ENCODE results near the gene PYGO2.

Gene PYGO2

DNA sequence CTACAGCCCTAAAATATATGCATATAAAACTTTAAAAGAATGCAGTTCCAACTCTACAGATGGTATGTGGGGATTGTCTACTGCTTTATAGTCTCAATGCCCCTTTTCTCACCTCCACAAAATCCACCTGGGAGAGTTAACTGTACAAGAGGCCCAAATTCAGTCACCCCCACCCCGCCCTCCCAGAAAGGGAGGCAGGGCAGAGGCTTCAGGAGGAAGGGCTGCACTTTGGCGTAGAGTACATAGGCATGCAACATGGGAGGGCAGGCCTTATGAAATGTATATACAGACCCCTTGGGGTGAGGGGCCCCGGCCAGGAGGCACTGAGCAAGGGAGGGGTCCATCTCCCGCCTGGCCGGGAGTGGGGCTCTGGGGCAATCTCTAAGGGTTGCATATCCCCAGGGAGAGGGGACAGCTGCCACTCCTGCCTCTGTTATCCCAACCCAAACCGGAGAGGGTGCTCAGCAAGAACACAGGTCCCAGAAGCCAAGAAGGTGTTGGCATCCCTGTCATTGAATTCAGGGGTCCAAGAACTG, 1.3 kb upstream of the PYGO2 start:
- H3K36me3 Mint-ChIP-seq = peaks cover 41% of the 10 kb centered on the region
- peak overlapping the region; percentile 86 for H3K4me3 Mint-ChIP-seq

DNA sequence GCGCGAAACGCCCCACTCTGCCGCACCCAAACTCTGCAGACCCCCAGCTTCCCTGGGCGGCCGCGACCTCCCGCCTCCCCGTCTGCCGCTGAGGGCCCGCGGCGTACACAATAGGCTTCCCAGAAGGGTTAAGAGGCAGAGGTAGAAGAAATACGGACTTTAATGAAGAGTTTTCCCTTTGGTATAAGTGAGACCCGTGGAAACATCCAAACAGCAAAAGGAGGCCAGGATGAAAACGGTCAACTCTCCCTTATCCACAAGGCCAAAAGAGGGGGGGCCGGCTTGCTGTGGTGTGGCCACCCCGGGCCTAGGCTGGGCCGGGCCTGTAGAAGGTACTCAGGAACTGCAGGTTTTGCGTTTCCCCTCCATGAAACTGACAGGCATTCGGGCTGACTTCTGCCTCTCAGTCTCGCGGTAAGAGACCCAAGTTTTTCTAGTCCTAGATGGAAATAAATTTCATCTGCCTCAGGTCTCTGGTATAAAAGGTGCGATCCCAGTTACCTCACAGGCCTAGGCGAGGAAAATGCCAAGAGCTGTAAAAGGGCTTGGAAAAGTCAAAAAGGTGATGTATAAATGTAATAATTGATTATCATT, 671 bp upstream of the PYGO2 start:
- Mint-ChIP-seq H3K27me3 (no peaks in the 10 kb centered on the region), H3K4me1 (peaks cover 43% of the 10 kb centered on the region), H3K27ac (peak overlapping the region; percentile 91), H3K4me3 (peak overlapping the region; percentile 86), H3K9me3 (no peaks in the 10 kb centered on the region), H3K36me3 (peaks cover 36% of the 10 kb centered on the region)
- peak; percentile 44 for ATAC-seq

More for the DNA sequence above, 1.3 kb upstream of the PYGO2 start:
- ATAC-seq = no peak
- Mint-ChIP-seq H3K9me3 (no peaks in the 10 kb centered on the region), H3K27me3 (no peaks in the 10 kb centered on the region), H3K27ac (peak overlapping the region; percentile 91), H3K4me1 (peaks cover 43% of the 10 kb centered on the region)

DNA sequence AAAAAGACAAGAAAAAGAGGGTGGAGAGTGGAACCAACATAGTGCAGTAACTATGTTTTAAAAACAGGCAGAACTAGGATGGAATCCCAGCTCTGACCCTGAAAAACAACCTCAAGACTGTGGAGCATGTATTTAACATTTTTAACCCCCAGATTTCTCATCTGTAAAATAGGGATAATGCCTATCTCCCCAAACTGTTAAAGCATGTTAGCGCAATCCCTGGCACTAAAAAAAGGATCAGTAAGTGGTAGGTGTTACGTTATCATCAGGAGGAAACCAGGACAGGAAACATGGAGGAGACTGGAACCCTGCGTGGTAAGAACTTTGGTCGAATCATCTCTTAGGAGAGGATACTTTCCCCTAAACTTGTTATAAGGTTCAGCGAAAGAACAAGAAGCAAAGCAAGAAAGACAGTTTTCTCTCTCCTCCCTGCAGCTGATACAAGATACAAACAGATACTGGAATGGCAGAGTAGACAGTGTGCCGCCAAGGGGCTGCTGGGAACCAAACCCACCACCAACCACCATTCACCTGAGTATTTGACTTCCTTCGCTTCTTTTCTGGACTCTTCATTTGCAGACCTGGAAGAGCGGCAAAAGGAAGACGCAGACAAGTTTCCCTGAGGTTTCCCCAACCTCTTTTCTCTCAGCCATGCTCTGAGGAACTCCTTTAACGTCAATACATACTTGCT, 991 bp downstream of the PYGO2 start:
- peak overlapping the region; percentile 91 for H3K27ac Mint-ChIP-seq
- peaks cover 57% of the 10 kb centered on the region for H3K4me1 Mint-ChIP-seq
- H3K4me3 Mint-ChIP-seq = peak overlapping the region; percentile 88
- H3K9me3 Mint-ChIP-seq = no peaks in the 10 kb centered on the region
- H3K36me3 Mint-ChIP-seq = peaks cover 28% of the 10 kb centered on the region
- no peak for ATAC-seq
- no peaks in the 10 kb centered on the region for H3K27me3 Mint-ChIP-seq

DNA sequence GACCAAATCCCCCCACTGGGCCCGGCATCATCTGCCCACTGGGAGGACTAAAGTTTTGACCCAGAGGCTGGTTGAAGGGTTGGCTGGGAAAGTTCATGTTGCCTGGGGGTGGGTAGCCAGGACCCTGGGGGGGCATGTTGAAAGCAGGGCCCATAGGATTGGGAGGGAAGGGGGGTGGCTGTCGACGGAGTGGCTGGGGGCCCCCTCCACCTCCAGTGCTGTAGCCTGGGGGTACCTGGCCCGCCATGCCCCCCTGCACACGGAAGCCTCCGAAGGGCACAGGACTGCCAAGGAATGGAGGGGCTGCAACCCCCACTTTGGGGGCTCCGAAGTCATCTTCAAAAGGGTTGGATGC, 2.2 kb downstream of the PYGO2 start:
- H3K27me3 Mint-ChIP-seq = no peaks in the 10 kb centered on the region
- H3K4me1 Mint-ChIP-seq = peaks cover 68% of the 10 kb centered on the region
- no peak overlapping the region for H3K4me3 Mint-ChIP-seq
- no peaks in the 10 kb centered on the region for H3K9me3 Mint-ChIP-seq
- peak overlapping the region; percentile 17 for H3K27ac Mint-ChIP-seq
- H3K36me3 Mint-ChIP-seq = peaks cover 22% of the 10 kb centered on the region
- ATAC-seq = no peak

DNA sequence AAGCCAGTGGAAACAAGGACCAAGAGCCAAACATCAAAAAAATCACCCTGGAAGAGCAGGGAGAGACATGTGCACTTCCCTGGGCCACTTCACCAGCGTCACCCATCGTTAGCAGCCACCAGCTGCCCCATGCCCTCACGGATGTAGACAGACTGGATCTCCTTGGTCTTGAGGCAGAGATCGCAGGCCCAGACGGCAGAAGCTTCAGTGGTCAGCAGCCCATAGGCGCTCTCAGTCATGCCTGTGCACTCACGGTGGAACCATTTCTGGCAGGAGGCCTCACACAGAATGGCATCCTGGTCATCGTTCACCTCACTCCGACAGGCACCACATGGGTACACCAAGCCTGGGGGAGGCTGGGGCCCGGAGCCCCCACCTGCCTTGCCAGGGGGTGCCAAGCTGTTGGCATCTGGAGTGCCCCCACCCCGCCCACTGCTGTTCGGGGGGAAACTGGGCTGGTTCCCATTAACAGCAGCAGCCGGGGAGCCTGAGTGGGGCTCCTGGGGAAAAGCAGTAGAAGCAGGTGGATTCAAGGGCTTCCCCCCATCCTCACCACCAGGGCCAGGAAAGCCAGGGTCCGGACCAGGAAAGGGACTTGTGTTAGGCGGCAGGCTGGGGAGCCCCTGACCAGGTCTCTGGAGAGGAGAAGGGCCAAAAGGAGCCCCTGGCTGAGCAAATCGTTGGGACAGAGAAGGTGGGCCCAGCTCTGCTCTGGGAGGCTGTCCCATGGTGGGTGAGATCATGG, 2.7 kb downstream of the PYGO2 start:
- Mint-ChIP-seq H3K27ac (peak overlapping the region; percentile 17), H3K4me1 (peaks cover 70% of the 10 kb centered on the region), H3K9me3 (no peaks in the 10 kb centered on the region), H3K36me3 (peaks cover 19% of the 10 kb centered on the region), H3K27me3 (no peaks in the 10 kb centered on the region), H3K4me3 (no peak overlapping the region)
- ATAC-seq = no peak

DNA sequence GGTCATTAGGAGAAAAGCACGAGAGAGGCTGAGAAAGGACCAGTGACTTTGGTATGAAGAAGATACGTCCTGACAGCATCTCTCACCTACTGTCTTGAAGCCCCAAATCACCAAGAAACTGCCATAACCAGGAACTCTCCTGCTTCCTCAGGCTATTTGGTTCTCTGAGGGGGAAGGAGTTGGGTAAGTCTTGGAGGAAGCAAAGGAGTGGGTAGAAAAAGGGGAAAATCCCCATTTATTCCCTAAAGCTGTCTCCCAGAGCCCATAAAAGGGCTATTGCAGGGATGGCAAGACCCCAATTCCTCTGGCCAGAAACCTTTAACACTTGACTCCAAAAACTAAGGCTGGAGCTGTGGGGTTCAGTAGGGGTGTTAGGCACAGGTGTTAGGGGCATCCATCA, 3.5 kb downstream of the PYGO2 start:
- H3K9me3 Mint-ChIP-seq = no peaks in the 10 kb centered on the region
- H3K27me3 Mint-ChIP-seq = no peaks in the 10 kb centered on the region
- no peak for ATAC-seq
- peaks cover 11% of the 10 kb centered on the region for H3K36me3 Mint-ChIP-seq
- H3K4me3 Mint-ChIP-seq = no peak overlapping the region
- peaks cover 70% of the 10 kb centered on the region for H3K4me1 Mint-ChIP-seq
- no peak overlapping the region for H3K27ac Mint-ChIP-seq

DNA sequence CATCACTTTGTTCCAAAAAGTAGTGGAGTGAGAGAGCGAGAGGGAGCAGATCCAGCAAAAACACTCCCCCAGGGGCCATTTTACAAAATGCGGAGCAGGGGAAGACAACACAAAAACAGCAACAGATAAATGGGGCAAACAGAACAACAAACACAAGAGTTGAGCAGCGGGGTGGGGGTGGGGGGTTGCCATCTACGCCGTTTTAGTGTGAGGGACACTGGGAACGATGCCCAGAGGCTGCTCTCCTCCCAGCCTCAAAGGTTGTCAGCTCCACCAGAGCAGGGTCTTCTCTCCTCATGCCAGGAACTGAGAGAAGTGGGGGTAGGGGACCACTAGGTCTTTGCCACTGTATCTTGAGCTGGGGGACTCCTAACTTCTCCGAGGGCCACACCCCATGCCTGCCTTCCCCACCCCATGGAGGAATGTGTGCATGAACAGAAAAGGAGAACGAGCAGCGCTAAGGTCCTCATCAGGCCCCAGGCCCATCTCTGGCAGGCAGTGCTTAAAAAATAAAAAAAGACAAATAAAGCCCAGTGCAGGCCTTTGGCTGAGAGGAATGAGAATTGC, 4.4 kb downstream of the PYGO2 start:
- no peak overlapping the region for H3K4me3 Mint-ChIP-seq
- no peak for ATAC-seq
- H3K36me3 Mint-ChIP-seq = peaks cover 10% of the 10 kb centered on the region
- no peaks in the 10 kb centered on the region for H3K27me3 Mint-ChIP-seq
- H3K9me3 Mint-ChIP-seq = no peaks in the 10 kb centered on the region
- H3K27ac Mint-ChIP-seq = peak overlapping the region; percentile 91
- peaks cover 70% of the 10 kb centered on the region for H3K4me1 Mint-ChIP-seq

DNA sequence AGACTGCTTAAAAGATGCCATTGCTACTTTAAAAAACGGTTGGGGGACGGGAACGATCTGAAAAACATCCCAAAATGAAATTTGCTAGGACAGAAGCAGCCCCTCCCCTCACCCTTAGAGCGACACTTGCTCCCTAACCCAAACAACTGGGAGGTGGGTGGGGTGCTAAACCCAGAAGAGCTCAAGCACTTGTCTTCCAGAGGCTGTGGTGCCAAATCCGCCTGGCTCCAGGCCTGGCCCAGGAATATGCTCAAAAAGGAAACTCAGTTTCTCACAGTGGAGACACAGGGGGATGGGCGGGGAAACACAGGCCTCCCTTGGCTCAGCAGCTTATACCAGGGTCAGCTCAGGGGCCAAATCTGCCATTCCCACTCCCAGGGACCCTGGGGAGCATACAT, 5.0 kb downstream of the PYGO2 start:
- ATAC-seq = no peak
- Mint-ChIP-seq H3K36me3 (peaks cover 10% of the 10 kb centered on the region), H3K4me1 (peaks cover 75% of the 10 kb centered on the region), H3K27me3 (no peaks in the 10 kb centered on the region), H3K9me3 (no peaks in the 10 kb centered on the region), H3K4me3 (peak overlapping the region; percentile 92), H3K27ac (peak overlapping the region; percentile 91)

DNA sequence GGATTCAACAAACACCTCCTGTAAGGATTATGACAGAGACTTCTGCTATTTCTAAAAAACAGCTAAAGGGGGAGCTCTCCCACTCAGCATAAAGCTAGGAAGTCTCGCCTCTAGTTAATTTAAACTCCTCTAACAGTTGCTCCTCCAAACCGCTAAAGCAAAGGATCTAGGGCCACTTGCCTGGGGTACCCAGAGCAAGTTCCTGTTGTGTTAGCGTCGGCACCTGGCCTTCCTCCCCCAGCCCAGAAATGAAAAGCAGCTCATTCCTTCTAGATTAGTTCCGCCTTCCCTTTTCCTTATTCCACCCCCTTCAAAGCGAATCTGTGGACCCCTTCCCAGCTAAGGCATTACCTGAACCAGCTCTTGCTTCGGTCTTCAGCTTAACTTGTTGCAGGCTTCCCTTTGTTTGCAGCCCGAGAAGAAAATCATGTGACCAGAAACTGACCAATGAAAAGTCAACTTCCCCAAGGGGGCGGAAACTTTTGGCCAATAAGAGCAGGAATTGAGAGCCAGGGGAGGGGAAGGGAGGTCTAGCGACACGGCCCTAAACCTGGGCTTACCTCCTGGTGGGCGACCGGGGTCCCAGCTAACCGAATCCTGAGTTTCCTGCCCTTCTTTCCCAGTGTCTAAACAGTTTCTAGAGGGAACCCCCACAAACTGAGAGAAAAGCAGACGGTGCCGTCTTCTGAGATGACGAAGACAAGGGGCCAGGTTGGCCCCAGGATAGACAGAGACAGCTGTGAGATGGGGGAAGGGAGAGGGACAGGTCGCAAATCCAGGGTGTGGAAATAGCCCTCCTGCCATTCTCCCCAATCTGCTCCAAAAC, 5.7 kb downstream of the PYGO2 start, which contains the start of gene PBXIP1:
Gene PBXIP1, minus strand, starts transcription at position 382 of the 826 bp plus-strand sequence. CDS start 2,378 bp downstream, outside the sequence.
- H3K27me3 Mint-ChIP-seq = no peaks in the 10 kb centered on the region
- H3K27ac Mint-ChIP-seq = peak within 1 kb of the TSS; percentile 91
- H3K9me3 Mint-ChIP-seq = no peaks in the 10 kb centered on the region
- ATAC-seq = peak; percentile 86
- H3K36me3 Mint-ChIP-seq = peaks cover 10% of the 10 kb centered on the region
- peak within 1 kb of the TSS; percentile 92 for H3K4me3 Mint-ChIP-seq
- peaks cover 79% of the 10 kb centered on the region for H3K4me1 Mint-ChIP-seq

DNA sequence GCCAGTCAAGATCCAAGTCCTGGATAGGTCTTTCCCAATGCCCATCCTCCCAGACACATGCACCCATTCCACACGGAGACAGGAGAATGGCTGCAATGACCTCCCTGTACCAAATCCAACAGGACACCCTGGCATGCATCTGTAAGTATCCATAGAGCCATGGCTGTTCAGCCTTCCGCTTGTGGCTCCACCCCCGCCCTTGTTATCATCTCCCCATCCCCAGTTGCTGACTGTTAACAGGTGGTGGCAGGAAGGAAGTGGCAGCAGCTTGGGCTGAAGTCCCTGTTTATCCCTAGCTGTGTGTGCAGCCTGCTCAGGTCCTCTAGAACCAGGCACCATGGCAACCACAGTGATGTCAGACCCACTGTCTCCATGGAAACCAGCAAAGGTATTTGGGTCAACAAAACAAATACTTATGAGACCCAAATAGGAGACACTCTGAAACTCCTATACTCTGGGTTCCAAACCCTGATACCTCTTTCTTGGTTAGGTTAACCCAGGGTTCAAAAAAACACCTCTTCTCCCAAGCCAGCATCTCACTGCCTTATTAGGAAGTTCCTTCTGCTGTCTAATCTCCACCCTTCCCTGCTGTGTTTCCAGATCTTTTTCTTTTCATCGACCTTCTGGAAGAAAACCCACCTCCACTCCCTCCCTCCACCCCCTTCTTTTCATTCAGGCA, 6.4 kb downstream of the PYGO2 start:
- Mint-ChIP-seq H3K27ac (peak overlapping the region; percentile 91), H3K4me1 (peaks cover 79% of the 10 kb centered on the region), H3K27me3 (no peaks in the 10 kb centered on the region), H3K4me3 (peak overlapping the region; percentile 92), H3K9me3 (no peaks in the 10 kb centered on the region), H3K36me3 (peaks cover 16% of the 10 kb centered on the region)
- peak; percentile 90 for ATAC-seq

DNA sequence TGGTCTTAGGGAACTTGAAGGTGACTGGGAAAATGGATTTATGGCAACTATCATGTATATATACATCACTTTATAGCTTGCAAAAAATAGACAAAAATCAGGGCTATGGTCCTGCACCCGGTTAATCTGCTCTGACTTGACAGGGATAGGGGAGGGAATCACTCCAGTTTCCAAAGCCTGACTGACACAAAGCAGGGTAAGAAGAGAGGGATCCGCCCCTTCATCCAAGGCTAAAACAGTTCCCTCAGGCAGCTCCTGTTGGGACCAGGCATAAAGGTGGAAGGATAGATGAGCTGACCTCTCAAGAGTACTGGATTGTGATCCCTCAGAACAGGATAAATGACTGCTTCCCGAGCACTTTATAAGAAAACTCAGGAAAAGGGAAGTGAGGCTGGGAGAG, 7.0 kb downstream of the PYGO2 start:
- H3K27ac Mint-ChIP-seq = peak overlapping the region; percentile 91
- peaks cover 15% of the 10 kb centered on the region for H3K36me3 Mint-ChIP-seq
- H3K27me3 Mint-ChIP-seq = no peaks in the 10 kb centered on the region
- H3K4me3 Mint-ChIP-seq = peak overlapping the region; percentile 92
- H3K4me1 Mint-ChIP-seq = peaks cover 72% of the 10 kb centered on the region
- no peak for ATAC-seq
- no peaks in the 10 kb centered on the region for H3K9me3 Mint-ChIP-seq

DNA sequence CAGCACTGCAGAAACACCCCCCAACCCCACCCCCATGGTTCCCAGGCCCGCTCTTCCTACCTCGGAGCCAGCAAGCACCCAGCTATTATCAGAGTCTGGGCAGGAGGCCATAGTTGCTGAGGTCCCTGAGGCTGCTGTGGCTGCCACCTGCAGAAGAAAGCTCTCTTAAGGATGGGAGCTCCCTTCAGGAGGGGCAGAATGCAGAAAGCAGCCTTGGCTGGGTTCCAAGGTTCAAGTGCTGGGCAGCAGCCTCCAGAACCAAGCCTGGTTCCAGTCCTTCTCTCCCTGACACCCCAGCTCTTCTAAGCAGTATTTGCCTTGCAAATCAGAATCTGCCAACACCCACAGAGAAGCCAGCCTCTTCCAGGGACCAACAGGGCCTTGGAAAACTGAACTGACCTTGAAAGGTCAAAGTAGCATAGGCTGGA, 8.0 kb downstream of the PYGO2 start:
- Mint-ChIP-seq H3K36me3 (peaks cover 9% of the 10 kb centered on the region), H3K9me3 (no peaks in the 10 kb centered on the region), H3K27ac (peak overlapping the region; percentile 91), H3K4me3 (peak overlapping the region; percentile 13), H3K4me1 (peaks cover 66% of the 10 kb centered on the region), H3K27me3 (no peaks in the 10 kb centered on the region)
- no peak for ATAC-seq

DNA sequence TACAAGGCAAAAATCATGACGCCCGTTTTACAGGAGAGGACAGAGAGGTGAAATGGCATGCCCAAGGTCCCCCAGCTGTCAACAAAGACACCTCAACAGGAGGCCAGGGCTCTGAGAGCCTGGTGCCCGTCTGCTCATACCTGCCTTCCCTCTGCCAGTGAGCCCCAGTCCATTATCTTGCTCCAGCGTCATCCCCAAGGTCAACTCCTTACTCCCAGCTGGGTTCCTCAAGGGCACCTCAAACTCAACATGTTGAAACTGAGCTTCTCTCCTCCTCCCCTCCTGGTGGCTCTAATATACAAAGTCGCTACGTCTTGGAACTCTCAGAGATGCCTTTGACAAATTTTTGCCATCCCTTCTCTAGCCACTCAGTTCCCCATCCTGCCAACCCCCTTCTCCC, 8.9 kb downstream of the PYGO2 start:
- Mint-ChIP-seq H3K4me1 (peaks cover 66% of the 10 kb centered on the region), H3K9me3 (no peaks in the 10 kb centered on the region), H3K4me3 (peak overlapping the region; percentile 60), H3K27me3 (no peaks in the 10 kb centered on the region), H3K36me3 (peaks cover 14% of the 10 kb centered on the region), H3K27ac (peak overlapping the region; percentile 91)
- no peak for ATAC-seq

Data from stimulated activated memory B cell treated with anti-CD40 and anti-IgM and Interleukin-4, amounts not matched to agents 10 μg/mL and 1 μg/mL and 100 μg/mL, for 72 hours (primary cell).